IMR-90 (cell line): Measurements from ENCODE around the gene BCAS4.

Source experiments
- BHLHE40 ChIP-seq: fragments of 150-350 bp; IDR thresholded peaks from 2 replicates; pipeline ENCODE4 v1.6.1; 2016; ENCODE audit warnings: mild to moderate bottlenecking, low read depth, low read length
- CEBPB ChIP-seq: IDR thresholded peaks from 2 replicates; pipeline ENCODE4 v1.6.1; 2012; ENCODE audit warnings: low read depth, low read length, improper control_type of control experiment
- FOS ChIP-seq: fragments of 150-350 bp; IDR thresholded peaks from 2 replicates; pipeline ENCODE4 v1.6.1; 2016; ENCODE audit warnings: low read depth, low read length
- MAFK ChIP-seq: IDR thresholded peaks from 2 replicates; pipeline ENCODE4 v1.6.1; 2012; ENCODE audit warnings: low read depth, low read length, improper control_type of control experiment
- MAZ ChIP-seq: IDR thresholded peaks from 2 replicates; pipeline ENCODE4 v1.6.1; 2012; ENCODE audit warnings: low read depth, mild to moderate bottlenecking, low read length, improper control_type of control experiment, moderate library complexity, borderline replicate concordance
- MXI1 ChIP-seq: IDR thresholded peaks from 2 replicates; pipeline ENCODE4 v1.6.1; 2012; ENCODE audit warnings: low read depth, mild to moderate bottlenecking, low read length, moderate library complexity, borderline replicate concordance
- POLR2A ChIP-seq: IDR thresholded peaks from 2 replicates; pipeline ENCODE4 v1.6.1; 2012; ENCODE audit warnings: mild to moderate bottlenecking, low read depth, low read length
- RAD21 ChIP-seq: IDR thresholded peaks from 2 replicates; pipeline ENCODE4 v1.6.1; 2012; ENCODE audit warnings: low read length, improper control_type of control experiment
- RCOR1 ChIP-seq: IDR thresholded peaks from 2 replicates; pipeline ENCODE4 v1.6.1; 2012; ENCODE audit warnings: mild to moderate bottlenecking, low read length, improper control_type of control experiment; ENCODE audit not compliant: insufficient replicate concordance
- RFX5 ChIP-seq: IDR thresholded peaks from 2 replicates; pipeline ENCODE4 v1.8.0; 2012; ENCODE audit warnings: low read depth, mild to moderate bottlenecking, low read length, moderate library complexity
- SMC3 ChIP-seq: fragments of 150-350 bp; IDR thresholded peaks from 2 replicates; pipeline ENCODE4 v1.6.1; 2016; ENCODE audit warnings: low read depth, mild to moderate bottlenecking, antibody characterized with exemption, low read length, moderate library complexity
- TF ChIP-seq, protein P1 (sequence below): conservative IDR thresholded peaks from 2 replicates; pipeline ENCODE4 v1.5.1; 2012; ENCODE audit warnings: mild to moderate bottlenecking, low read depth, low read length, improper control_type of control experiment
- TF ChIP-seq, protein P2 (sequence below): fragments of 150-350 bp; IDR thresholded peaks from 2 replicates; pipeline ENCODE4 v1.6.1; 2017; ENCODE audit warnings: mild to moderate bottlenecking, antibody characterized with exemption, low read length, low read depth
- TF ChIP-seq, protein P3 (sequence below): fragments of 150-350 bp; IDR thresholded peaks from 2 replicates; pipeline ENCODE4 v1.6.1; 2016; ENCODE audit warnings: low read depth, mild to moderate bottlenecking, low read length, moderate library complexity, borderline replicate concordance

- TF ChIP-seq, protein P1, sequence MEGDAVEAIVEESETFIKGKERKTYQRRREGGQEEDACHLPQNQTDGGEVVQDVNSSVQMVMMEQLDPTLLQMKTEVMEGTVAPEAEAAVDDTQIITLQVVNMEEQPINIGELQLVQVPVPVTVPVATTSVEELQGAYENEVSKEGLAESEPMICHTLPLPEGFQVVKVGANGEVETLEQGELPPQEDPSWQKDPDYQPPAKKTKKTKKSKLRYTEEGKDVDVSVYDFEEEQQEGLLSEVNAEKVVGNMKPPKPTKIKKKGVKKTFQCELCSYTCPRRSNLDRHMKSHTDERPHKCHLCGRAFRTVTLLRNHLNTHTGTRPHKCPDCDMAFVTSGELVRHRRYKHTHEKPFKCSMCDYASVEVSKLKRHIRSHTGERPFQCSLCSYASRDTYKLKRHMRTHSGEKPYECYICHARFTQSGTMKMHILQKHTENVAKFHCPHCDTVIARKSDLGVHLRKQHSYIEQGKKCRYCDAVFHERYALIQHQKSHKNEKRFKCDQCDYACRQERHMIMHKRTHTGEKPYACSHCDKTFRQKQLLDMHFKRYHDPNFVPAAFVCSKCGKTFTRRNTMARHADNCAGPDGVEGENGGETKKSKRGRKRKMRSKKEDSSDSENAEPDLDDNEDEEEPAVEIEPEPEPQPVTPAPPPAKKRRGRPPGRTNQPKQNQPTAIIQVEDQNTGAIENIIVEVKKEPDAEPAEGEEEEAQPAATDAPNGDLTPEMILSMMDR, result no peak
- TF ChIP-seq POLR2A (no peak), MXI1 (no peak), RAD21 (no peak), MAFK (no peak), BHLHE40 (no peak), RFX5 (no peak), RCOR1 (no peak), CEBPB (no peak), MAZ (no peak), SMC3 (no peak), FOS (no peak)
- TF ChIP-seq, protein P2, sequence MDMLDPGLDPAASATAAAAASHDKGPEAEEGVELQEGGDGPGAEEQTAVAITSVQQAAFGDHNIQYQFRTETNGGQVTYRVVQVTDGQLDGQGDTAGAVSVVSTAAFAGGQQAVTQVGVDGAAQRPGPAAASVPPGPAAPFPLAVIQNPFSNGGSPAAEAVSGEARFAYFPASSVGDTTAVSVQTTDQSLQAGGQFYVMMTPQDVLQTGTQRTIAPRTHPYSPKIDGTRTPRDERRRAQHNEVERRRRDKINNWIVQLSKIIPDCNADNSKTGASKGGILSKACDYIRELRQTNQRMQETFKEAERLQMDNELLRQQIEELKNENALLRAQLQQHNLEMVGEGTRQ, result no peak
- TF ChIP-seq, protein P3, sequence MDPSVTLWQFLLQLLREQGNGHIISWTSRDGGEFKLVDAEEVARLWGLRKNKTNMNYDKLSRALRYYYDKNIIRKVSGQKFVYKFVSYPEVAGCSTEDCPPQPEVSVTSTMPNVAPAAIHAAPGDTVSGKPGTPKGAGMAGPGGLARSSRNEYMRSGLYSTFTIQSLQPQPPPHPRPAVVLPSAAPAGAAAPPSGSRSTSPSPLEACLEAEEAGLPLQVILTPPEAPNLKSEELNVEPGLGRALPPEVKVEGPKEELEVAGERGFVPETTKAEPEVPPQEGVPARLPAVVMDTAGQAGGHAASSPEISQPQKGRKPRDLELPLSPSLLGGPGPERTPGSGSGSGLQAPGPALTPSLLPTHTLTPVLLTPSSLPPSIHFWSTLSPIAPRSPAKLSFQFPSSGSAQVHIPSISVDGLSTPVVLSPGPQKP, result no peak
These were observed 7.7 kb upstream of the BCAS4 start for GRCh38 chr20:50787181-50787580.
